ENCODE results near the gene NPTX2.

NPTX2 gene

DNA sequence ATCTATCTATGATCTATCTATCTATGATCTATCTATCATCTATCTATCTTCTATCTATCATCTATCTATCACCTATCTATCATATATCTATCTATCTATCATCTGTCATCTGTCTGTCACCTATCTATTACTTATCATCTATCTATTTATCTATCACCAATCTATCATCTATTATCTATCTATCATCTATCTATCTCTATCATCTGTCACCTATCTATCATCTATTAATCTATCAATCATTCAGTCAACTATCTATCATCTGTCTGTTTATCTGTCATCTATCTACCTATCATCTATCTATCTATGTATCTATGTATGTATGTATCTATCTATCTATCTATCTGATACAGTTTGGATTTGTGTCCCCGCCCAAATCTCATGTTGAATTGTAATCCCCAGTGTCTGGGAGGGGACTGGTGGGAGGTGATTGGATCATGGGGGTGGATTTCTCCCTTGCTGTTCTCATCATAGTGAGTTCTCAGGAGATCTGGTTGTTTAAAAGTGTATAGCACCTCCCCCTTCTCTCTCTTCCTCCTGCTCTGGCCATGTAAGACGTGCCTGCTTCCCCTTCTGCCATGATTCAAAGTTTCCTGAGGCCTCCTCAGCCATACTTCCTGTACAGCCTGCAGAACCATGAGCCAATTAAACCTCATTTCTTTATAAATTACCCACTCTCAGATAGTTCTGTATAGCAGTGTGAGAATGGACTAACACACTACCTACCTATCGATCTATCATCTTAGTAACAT lies 37.6 kb downstream of the NPTX2 start:
- no peak for DNase-seq (ENCODE audit: low read depth)

DNA sequence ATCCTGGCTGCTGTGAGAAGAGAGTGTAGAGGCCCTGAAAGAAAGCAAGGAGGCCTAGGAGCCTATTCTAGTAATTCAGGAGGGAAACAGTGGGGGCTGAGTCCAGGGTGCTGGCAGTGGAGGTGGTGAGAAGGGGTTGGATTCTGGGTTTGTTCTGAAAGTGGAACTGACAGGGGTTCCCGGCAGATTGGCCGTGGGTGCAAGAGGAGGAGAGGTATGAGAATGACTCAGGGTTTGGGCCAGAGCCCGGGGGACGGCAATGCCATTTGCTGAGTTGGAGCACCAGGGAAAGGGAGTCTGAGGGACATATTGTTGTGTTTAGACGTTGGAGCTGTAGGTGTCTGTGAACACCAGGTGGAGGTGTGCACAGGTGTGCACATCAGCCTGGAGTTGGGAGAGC lies 38.5 kb downstream of the NPTX2 start:
- DNase-seq (ENCODE audit: low read depth): no peak

DNA sequence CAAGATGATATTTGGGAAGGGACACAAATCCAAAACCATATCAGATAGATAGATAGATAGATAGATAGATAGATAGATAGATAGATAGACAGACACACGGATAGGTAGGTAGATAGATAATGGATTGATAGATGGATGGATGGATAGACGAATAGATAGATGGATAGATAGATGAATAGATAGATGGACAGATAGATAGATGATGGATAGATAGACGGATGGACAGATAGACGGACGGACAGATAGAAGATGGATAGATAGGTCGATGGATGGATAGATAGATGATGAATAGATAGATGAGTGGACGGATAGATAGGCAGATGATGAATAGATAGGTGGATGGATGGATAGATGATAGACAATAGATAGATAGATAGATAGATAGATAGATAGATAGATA lies 39.8 kb downstream of the NPTX2 start:
- no peak for DNase-seq (ENCODE audit: low read depth)

DNA sequence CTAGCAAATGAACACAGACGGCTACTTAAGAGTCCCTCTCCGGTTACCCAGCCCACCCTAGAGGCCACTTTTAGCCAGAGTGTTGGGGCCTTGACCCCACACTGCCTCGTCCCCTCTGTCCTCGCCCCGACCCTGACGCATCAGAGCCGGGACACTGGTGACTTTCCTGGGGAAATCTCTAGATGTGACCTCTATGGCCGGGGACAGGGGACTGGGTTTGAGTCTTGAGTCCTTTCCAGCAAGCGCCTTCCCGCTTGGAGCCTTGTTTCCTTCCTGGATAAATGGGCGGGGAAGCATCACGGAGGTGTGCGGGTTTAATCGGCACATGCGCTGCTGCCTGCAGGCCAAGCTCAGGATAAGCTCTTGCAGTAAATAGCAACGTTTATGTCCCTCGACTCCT lies 40.7 kb downstream of the NPTX2 start:
- DNase-seq (ENCODE audit: low read depth): no peak

DNA sequence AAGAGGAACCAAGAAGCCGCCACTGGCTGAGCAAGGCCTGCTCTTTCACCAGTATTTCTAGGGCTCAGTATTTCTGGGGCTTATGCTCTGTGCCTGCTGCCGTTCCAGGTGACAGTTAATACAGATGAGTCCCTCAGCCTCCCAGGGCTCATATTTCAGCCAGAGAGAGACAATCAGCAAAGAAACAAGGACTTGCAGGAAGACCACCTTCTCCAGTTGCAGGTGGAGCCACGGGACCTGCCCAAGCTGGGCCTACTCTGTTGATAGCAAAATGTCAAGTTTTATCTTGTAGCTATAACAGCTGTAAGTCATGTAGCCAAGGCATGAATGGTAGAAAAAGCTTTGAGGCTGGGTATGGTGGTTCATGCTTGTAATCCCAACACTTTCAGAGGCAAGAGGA lies 42.7 kb downstream of the NPTX2 start:
- DNase-seq (ENCODE audit: low read depth): no peak

DNA sequence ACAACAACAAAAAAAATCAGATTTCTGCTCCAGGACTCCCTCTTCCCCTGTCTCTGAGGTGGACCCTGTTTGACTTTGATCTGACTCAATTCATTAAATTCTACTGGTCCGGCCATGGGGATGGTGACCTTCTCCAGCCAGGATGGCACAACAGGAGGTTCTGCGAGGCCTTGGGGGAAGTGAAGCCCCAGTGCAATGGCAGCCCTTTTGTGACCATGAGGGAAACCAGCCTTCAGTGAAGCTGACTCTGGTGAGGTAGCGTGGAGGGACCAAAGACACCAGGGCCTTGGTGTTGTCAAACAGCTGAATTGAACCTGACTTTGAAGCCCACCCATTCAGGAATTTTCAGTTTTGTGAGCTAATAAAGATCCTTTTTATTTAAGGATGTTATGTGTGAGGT lies 44.5 kb downstream of the NPTX2 start:
- no peak for DNase-seq (ENCODE audit: low read depth)

DNA sequence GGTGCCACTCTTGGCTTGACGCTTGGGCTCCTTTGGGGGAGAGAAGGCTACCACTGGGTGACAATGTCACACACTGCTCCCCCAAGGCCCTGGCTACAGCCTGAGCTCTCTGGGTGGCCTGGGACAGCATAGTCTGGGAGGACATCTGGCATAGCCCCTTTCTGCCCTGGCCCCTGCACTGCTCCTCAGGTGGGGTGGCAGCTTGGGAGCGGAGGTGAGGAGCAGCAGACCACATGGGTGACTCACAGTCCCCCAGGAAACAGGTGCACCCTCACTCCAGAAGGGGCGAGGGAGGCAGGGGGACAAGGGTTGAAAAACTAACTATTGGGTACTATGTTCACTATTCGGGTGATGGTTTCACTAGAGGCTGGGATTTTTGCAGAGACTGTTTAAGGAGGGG lies 45.2 kb downstream of the NPTX2 start:
- DNase-seq (ENCODE audit: low read depth): no peak

DNA sequence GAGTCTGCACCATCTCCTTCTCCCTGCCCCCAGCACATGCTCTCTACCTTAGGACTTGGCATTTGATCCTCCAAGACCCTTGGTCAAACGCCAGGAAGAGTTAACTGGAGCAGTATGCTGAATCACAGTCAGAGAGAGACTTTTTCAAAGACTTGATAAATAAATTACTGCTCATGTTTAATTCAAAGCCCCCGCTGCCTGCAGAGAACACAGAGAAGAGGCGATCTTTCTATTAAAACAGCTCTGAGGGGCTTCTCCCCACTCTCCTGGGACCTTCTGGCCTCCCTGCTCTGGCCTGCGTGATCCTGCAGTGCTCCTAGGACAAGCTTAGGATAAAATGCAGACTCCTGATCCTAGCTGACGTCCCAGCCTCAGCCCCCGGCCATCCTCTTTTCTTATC lies 47.8 kb downstream of the NPTX2 start:
- DNase-seq (ENCODE audit: low read depth): no peak

DNA sequence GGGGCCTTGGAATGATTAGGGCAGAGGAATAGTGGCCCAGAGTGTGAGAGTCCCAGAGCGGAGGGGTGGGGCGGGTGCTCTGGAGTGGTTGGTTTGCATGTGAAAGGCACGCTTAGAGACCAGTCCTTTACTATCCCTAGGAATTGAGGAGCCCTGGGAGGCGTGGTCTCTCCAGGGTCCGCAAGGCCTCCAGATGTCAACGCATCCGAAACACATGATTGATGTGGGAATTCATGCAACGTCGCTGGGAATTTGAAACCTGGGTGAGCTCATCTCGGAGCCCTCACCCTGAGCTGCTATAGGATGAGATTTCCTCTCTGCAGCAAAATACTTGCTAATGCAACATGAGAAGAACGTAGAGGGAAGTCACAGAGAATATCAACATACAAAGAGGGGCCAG lies 51.2 kb downstream of the NPTX2 start:
- no peak for DNase-seq (ENCODE audit: low read depth)

DNA sequence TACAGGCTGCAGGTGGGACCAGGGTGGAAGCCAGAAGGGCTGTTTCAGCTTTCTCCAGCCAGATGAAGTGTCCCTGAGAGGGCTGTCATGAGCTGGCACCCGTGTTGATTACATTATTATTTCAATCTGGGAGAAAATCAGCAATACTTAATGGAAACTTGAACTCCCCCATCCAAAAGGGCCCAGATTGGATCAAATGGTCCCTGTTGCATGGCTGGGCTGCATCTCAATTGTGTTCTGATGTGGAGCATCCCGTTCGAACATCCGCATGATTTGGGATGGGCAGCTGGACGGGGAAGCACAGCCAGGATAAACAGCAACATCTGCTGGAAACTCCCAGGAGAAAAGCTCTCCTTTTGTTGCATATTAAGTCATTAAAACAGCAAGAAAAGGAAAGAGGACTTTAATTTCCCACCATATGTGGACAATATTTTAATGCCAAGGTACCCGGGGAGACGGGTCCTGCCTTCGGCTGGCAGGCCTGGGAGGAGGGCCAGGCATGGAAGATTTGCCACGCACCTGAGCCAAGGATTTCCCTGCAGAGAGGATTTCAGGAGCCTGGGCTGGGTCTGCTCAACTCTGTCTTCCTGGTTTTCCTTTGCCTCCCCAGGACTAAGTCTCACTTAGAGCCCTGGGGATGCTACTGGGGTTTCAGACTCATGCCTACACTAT lies 52.4 kb downstream of the NPTX2 start:
- DNase-seq (ENCODE audit: low read depth): no peak

DNA sequence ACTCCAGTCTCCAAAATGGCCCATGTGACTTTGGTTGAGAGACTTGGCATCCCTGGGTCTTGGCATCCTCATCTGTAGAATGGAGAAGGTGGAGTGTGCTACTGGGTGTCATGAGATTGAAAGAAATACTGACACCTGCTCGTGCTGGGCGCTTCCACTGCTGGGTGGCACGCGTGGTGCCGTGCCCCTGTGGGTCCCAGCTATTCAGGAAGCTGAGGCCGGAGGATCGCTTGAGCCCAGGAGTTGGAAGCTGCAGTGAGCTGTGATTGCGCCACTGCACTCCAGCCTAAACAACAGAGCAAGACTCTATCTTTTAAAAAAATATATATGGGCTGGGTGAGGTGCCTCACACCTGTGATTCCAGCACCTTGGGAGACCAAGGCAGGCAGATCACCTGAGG lies 53.1 kb downstream of the NPTX2 start:
- no peak for DNase-seq (ENCODE audit: low read depth)

DNA sequence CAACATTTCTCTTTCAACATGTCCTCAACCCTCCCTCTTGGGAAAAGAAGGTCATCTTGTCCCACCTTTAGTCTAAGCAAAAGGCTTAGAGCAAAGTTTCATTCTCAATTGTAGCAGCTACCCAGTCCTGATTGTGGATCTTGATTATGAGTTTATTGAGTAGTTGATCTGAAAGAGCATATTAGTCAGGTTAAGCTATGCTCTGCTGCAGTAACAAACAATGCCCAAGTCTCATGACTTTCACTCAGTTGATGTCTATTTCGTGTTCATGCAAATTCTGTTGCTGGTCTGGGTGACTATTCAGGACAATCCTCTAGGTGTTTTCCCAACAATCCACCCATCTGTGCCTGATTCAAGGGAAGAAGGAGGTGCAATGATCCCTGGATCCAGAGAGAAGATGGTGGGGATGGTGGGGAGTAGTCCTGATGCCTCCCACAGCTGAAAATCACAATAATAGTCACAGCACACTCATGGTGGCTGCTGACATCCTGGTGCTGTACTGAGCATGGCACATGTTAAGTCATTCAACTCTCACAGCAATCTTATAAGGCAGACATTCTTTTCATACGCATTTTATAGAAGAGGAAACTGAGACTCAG lies 54.7 kb downstream of the NPTX2 start:
- no peak for DNase-seq (ENCODE audit: low read depth)

DNA sequence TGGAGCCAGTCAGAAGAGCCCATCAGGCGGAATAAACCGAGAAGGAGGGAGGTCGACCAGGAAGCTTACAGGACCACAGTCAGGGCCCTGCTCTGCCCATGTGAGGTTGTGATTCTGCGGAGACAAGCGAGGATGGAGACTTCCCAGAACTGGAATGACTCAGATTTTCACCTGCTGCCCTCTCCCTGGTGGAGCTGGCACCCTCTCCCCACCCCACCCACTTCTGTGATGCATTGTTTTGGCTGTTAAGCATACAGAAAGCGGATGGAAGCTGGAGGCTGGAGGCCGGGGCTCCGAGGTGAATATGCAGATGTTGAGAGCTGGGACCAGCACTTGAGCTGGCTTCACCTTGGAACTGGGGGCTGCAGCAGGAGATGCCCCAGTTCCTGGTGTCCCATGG lies 57.4 kb downstream of the NPTX2 start:
- no peak for DNase-seq (ENCODE audit: low read depth)

DNA sequence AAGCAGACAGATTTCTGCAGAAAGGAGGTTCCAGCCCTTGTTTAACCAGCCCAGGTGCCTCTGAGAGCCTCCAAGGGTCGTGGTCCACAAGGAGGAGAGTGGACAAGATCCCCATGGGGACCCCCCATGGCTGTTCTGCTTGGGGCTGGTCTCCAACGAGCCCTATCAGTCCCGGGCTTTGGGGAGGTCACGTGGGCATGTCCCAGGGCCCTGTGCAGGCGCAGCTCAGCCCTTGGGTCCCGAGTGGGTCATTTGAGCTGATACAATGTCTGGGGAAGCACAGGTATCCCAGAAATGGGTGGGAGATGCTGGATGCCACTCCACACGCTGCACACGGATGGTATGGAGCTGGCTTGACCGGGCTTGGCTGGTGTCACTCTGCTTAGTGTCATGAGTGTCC lies 57.8 kb downstream of the NPTX2 start:
- no peak for DNase-seq (ENCODE audit: low read depth)

DNA sequence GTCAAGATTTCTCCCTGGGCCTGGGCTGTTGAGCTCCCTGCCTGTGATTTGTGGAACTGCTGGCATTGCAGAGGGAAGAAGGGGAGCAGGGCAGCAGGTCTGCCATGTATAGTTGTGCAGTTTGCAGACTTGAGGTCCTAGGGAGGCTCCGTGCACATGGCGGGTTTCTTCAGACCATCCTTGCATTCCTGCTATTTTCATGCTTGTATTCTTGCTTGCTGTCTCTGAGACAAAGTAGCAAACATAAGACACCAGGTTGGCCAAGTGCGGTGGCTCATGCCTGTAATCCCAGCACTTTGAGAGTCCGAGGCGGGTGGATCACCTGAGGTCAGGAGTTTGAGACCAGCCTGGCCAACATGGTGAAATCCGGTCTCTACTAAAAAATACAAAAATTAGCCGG lies 61.1 kb downstream of the NPTX2 start:
- no peak for DNase-seq (ENCODE audit: low read depth)
